SK-N-SH treated with all-trans-retinoic acid at 6 μM for 48 hours (cell line): ENCODE results near the gene RGS6.

Source experiments
- ATAC-seq: fragments of 200-7000 bp; cut with Tn5 transposase; 3 replicates; pipeline ENCODE4 v1.9.1; 2020; ENCODE audit warnings: mild to moderate bottlenecking, moderate library complexity
- ARNTL ChIP-seq: fragments of 450-650 bp; formaldehyde crosslinking; IDR thresholded peaks from 2 replicates; pipeline ENCODE4 v1.5.0; 2020; ENCODE audit warnings: low read depth, mild to moderate bottlenecking, moderate library complexity, borderline replicate concordance
- BACH2 ChIP-seq: fragments of 250-450 bp; sonication (Bioruptor Pico); IDR thresholded peaks from 2 replicates; pipeline ENCODE4 v1.9.0; 2021; ENCODE audit warnings: mild to moderate bottlenecking, borderline replicate concordance
- CSDC2 ChIP-seq: fragments of 250-450 bp; sonication (Bioruptor Pico); IDR thresholded peaks from 2 replicates; pipeline ENCODE4 v1.5.0; 2020; ENCODE audit warnings: mild to moderate bottlenecking, moderate library complexity
- ESRRG ChIP-seq: fragments of 250-450 bp; sonication (Bioruptor Pico); IDR thresholded peaks from 2 replicates; pipeline ENCODE4 v1.6.1; 2021; ENCODE audit warnings: mild to moderate bottlenecking
- GLIS3 ChIP-seq: fragments of 250-450 bp; sonication (Bioruptor Pico); IDR thresholded peaks from 2 replicates; pipeline ENCODE4 v1.5.0; 2020; ENCODE audit warnings: mild to moderate bottlenecking, moderate library complexity
- ISL1 ChIP-seq: fragments of 250-450 bp; sonication (Bioruptor Pico); IDR thresholded peaks from 2 replicates; pipeline ENCODE4 v2.1.2; 2022; ENCODE audit warnings: mild to moderate bottlenecking, moderate library complexity
- OSR1 ChIP-seq: fragments of 250-450 bp; sonication (Bioruptor Pico); IDR thresholded peaks from 2 replicates; pipeline ENCODE4 v1.8.0; 2022; ENCODE audit warnings: moderate library complexity, mild to moderate bottlenecking, inconsistent platforms
- PPARA ChIP-seq: fragments of 250-450 bp; sonication (Bioruptor Pico); IDR thresholded peaks from 2 replicates; pipeline ENCODE4 v1.5.0; 2020; ENCODE audit warnings: mild to moderate bottlenecking, borderline replicate concordance
- RARB ChIP-seq: fragments of 250-450 bp; sonication (Bioruptor Pico); IDR thresholded peaks from 2 replicates; pipeline ENCODE4 v1.8.0; 2021; ENCODE audit warnings: mild to moderate bottlenecking, moderate library complexity
- SNAI2 ChIP-seq: fragments of 250-450 bp; sonication (Bioruptor Pico); IDR thresholded peaks from 2 replicates; pipeline ENCODE4 v1.5.0; 2020; ENCODE audit warnings: mild to moderate bottlenecking, moderate library complexity
- TCF4 ChIP-seq: fragments of 250-450 bp; sonication (Bioruptor Pico); IDR thresholded peaks from 2 replicates; pipeline ENCODE4 v1.8.0; 2021; ENCODE audit warnings: mild to moderate bottlenecking, moderate library complexity, borderline replicate concordance
- TOX ChIP-seq: fragments of 250-450 bp; sonication (Bioruptor Pico); IDR thresholded peaks from 2 replicates; pipeline ENCODE4 v1.8.0; 2021; ENCODE audit warnings: mild to moderate bottlenecking, moderate library complexity, borderline replicate concordance
- ZC3H10 ChIP-seq: fragments of 250-450 bp; sonication (Bioruptor Pico); IDR thresholded peaks from 2 replicates; pipeline ENCODE4 v1.5.1; 2021; ENCODE audit warnings: mild to moderate bottlenecking, moderate library complexity
- ZFP3 ChIP-seq: fragments of 250-450 bp; sonication (Bioruptor Pico); IDR thresholded peaks from 2 replicates; pipeline ENCODE4 v1.5.0; 2020; ENCODE audit warnings: mild to moderate bottlenecking, moderate library complexity
- ZFP30 ChIP-seq: fragments of 450-650 bp; formaldehyde crosslinking; IDR thresholded peaks from 2 replicates; pipeline ENCODE4 v1.5.0; 2022; ENCODE audit warnings: mild to moderate bottlenecking, moderate library complexity
- ZNF565 ChIP-seq: fragments of 450-650 bp; formaldehyde crosslinking; conservative IDR thresholded peaks from 2 replicates; pipeline ENCODE4 v1.5.0; 2020; ENCODE audit warnings: low read depth, mild to moderate bottlenecking, moderate library complexity
- ZNF70 ChIP-seq: fragments of 450-650 bp; formaldehyde crosslinking; IDR thresholded peaks from 2 replicates; pipeline ENCODE4 v1.5.0; 2020; ENCODE audit warnings: mild to moderate bottlenecking, moderate library complexity
- ZNF8 ChIP-seq: fragments of 450-650 bp; formaldehyde crosslinking; IDR thresholded peaks from 2 replicates; pipeline ENCODE4 v1.5.0; 2020; ENCODE audit warnings: mild to moderate bottlenecking, moderate library complexity
- TF ChIP-seq, protein P1 (sequence below): fragments of 250-450 bp; sonication (Bioruptor Pico); IDR thresholded peaks from 2 replicates; pipeline ENCODE4 v1.5.0; 2020; ENCODE audit warnings: mild to moderate bottlenecking, moderate library complexity
- TF ChIP-seq, protein P2 (sequence below): fragments of 250-450 bp; sonication (Bioruptor Pico); IDR thresholded peaks from 2 replicates; pipeline ENCODE4 v1.5.1; 2021; ENCODE audit warnings: mild to moderate bottlenecking, moderate library complexity
- TF ChIP-seq, protein P3 (sequence below): fragments of 250-450 bp; sonication (Bioruptor Pico); IDR thresholded peaks from 2 replicates; pipeline ENCODE4 v1.8.0; 2020; ENCODE audit warnings: mild to moderate bottlenecking, moderate library complexity, borderline replicate concordance
- TF ChIP-seq, protein P4 (sequence below): fragments of 250-450 bp; sonication (Bioruptor Pico); IDR thresholded peaks from 2 replicates; pipeline ENCODE4 v1.5.1; 2020; ENCODE audit warnings: low read depth, mild to moderate bottlenecking, moderate library complexity
- TF ChIP-seq, protein P5 (sequence below): fragments of 250-450 bp; sonication (Bioruptor Pico); IDR thresholded peaks from 2 replicates; pipeline ENCODE4 v1.8.0; 2021; ENCODE audit warnings: low read depth, mild to moderate bottlenecking, moderate library complexity, borderline replicate concordance

Gene RGS6

GRCh38 chr14:71961972-71962371 is 29.7 kb downstream of the RGS6 start:
- TF ChIP-seq SNAI2 = no peak
- TF ChIP-seq OSR1 (CRISPR knock-in tag) = no peak
- TF ChIP-seq, protein P1, sequence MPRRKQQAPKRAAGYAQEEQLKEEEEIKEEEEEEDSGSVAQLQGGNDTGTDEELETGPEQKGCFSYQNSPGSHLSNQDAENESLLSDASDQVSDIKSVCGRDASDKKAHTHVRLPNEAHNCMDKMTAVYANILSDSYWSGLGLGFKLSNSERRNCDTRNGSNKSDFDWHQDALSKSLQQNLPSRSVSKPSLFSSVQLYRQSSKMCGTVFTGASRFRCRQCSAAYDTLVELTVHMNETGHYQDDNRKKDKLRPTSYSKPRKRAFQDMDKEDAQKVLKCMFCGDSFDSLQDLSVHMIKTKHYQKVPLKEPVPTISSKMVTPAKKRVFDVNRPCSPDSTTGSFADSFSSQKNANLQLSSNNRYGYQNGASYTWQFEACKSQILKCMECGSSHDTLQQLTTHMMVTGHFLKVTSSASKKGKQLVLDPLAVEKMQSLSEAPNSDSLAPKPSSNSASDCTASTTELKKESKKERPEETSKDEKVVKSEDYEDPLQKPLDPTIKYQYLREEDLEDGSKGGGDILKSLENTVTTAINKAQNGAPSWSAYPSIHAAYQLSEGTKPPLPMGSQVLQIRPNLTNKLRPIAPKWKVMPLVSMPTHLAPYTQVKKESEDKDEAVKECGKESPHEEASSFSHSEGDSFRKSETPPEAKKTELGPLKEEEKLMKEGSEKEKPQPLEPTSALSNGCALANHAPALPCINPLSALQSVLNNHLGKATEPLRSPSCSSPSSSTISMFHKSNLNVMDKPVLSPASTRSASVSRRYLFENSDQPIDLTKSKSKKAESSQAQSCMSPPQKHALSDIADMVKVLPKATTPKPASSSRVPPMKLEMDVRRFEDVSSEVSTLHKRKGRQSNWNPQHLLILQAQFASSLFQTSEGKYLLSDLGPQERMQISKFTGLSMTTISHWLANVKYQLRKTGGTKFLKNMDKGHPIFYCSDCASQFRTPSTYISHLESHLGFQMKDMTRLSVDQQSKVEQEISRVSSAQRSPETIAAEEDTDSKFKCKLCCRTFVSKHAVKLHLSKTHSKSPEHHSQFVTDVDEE = no peak
- TF ChIP-seq TCF4 = no peak
- TF ChIP-seq ARNTL = no peak
- TF ChIP-seq ZNF8 (CRISPR knock-in tag) = no peak
- TF ChIP-seq CSDC2 (CRISPR knock-in tag) = no peak
- no peak for TF ChIP-seq ESRRG
- no peak for TF ChIP-seq PPARA (CRISPR knock-in tag)
- no peak for TF ChIP-seq ZFP3 (CRISPR knock-in tag)
- TF ChIP-seq ZC3H10 = no peak
- no peak for TF ChIP-seq RARB (CRISPR knock-in tag)
- no peak for TF ChIP-seq ZNF70 (CRISPR knock-in tag)
- TF ChIP-seq, protein P2, sequence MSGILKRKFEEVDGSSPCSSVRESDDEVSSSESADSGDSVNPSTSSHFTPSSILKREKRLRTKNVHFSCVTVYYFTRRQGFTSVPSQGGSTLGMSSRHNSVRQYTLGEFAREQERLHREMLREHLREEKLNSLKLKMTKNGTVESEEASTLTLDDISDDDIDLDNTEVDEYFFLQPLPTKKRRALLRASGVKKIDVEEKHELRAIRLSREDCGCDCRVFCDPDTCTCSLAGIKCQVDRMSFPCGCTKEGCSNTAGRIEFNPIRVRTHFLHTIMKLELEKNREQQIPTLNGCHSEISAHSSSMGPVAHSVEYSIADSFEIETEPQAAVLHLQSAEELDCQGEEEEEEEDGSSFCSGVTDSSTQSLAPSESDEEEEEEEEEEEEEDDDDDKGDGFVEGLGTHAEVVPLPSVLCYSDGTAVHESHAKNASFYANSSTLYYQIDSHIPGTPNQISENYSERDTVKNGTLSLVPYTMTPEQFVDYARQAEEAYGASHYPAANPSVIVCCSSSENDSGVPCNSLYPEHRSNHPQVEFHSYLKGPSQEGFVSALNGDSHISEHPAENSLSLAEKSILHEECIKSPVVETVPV (CRISPR knock-in tag) = no peak
- no peak for TF ChIP-seq ISL1 (CRISPR knock-in tag)
- TF ChIP-seq, all 23 proteins: peak for 0
- no peak for ATAC-seq

GRCh38 chr14:71964716-71965115 is 32.5 kb downstream of the RGS6 start:
- no peak for ATAC-seq
- TF ChIP-seq ESRRG (no peak), ZFP30 (CRISPR knock-in tag) (no peak), BACH2 (no peak), OSR1 (CRISPR knock-in tag) (no peak), CSDC2 (CRISPR knock-in tag) (no peak), RARB (CRISPR knock-in tag) (no peak), ZNF565 (CRISPR knock-in tag) (no peak), ISL1 (CRISPR knock-in tag) (no peak), ARNTL (no peak), GLIS3 (CRISPR knock-in tag) (no peak)
- TF ChIP-seq, protein P3, sequence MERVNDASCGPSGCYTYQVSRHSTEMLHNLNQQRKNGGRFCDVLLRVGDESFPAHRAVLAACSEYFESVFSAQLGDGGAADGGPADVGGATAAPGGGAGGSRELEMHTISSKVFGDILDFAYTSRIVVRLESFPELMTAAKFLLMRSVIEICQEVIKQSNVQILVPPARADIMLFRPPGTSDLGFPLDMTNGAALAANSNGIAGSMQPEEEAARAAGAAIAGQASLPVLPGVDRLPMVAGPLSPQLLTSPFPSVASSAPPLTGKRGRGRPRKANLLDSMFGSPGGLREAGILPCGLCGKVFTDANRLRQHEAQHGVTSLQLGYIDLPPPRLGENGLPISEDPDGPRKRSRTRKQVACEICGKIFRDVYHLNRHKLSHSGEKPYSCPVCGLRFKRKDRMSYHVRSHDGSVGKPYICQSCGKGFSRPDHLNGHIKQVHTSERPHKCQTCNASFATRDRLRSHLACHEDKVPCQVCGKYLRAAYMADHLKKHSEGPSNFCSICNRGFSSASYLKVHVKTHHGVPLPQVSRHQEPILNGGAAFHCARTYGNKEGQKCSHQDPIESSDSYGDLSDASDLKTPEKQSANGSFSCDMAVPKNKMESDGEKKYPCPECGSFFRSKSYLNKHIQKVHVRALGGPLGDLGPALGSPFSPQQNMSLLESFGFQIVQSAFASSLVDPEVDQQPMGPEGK (CRISPR knock-in tag) = no peak
- TF ChIP-seq, protein P2 (CRISPR knock-in tag) = no peak

DNA sequence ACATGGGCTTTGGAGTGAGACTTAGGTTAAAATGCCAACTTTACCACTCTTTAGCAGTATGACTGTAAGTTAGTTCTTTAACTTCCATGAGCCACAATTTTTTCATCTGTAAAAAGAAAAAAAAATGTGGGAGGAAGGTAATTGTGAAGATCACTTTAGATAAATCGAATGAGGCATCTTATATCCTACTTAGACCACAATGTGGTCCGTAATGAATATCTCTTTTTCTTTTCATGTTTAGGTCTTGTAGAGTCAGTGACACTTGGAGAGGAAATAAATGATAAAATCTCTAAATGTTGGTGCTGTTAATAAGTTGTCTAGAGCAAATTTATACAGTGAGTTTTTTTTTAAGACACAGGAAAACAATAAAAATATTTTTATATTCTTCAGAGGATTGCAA is 34.3 kb downstream of the RGS6 start:
- ATAC-seq = no peak
- TF ChIP-seq, protein P4, sequence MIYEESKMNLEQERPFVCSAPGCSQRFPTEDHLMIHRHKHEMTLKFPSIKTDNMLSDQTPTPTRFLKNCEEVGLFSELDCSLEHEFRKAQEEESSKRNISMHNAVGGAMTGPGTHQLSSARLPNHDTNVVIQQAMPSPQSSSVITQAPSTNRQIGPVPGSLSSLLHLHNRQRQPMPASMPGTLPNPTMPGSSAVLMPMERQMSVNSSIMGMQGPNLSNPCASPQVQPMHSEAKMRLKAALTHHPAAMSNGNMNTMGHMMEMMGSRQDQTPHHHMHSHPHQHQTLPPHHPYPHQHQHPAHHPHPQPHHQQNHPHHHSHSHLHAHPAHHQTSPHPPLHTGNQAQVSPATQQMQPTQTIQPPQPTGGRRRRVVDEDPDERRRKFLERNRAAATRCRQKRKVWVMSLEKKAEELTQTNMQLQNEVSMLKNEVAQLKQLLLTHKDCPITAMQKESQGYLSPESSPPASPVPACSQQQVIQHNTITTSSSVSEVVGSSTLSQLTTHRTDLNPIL (CRISPR knock-in tag) = no peak
- no peak for TF ChIP-seq TOX (CRISPR knock-in tag)
- no peak for TF ChIP-seq GLIS3 (CRISPR knock-in tag)
- no peak for TF ChIP-seq ESRRG
- no peak for TF ChIP-seq ZNF70 (CRISPR knock-in tag)
- TF ChIP-seq, protein P3 (CRISPR knock-in tag) = no peak
- no peak for TF ChIP-seq RARB (CRISPR knock-in tag)
- TF ChIP-seq, protein P5, sequence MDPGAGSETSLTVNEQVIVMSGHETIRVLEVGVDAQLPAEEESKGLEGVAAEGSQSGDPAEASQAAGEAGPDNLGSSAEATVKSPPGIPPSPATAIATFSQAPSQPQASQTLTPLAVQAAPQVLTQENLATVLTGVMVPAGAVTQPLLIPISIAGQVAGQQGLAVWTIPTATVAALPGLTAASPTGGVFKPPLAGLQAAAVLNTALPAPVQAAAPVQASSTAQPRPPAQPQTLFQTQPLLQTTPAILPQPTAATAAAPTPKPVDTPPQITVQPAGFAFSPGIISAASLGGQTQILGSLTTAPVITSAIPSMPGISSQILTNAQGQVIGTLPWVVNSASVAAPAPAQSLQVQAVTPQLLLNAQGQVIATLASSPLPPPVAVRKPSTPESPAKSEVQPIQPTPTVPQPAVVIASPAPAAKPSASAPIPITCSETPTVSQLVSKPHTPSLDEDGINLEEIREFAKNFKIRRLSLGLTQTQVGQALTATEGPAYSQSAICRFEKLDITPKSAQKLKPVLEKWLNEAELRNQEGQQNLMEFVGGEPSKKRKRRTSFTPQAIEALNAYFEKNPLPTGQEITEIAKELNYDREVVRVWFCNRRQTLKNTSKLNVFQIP (CRISPR knock-in tag) = no peak
- TF ChIP-seq BACH2 = no peak
- TF ChIP-seq ISL1 (CRISPR knock-in tag) = no peak
